Mesendoderm (in vitro differentiated cells): ENCODE data around the gene RECQL5.
"Not testable (repeated sequence)": the region's sequence is repeated elsewhere in the genome, so short reads cannot be mapped to it uniquely, and the experiment has no call there.

Experiments used
- DNase-seq: peaks from one replicate; pipeline ENCODE4 v3.0.0; 2013
- H2AK5ac ChIP-seq: 2 replicates; pipeline ENCODE4 v1.6.1; 2013; ENCODE audit warnings: low read length, inconsistent platforms
- H2BK120ac ChIP-seq: 2 replicates; pipeline ENCODE4 v1.6.1; 2013; ENCODE audit warnings: low read depth, mild to moderate bottlenecking, low read length, moderate library complexity, mixed read lengths
- H2BK15ac ChIP-seq: replicated peaks from 2 replicates; pipeline ENCODE4 v1.6.1; 2013; ENCODE audit warnings: low read depth, mild to moderate bottlenecking, moderate library complexity
- H2BK5ac ChIP-seq: 2 replicates; pipeline ENCODE4 v1.6.1; 2013; ENCODE audit warnings: low read length, inconsistent platforms
- H3K18ac ChIP-seq: 2 replicates; pipeline ENCODE4 v1.6.1; 2013; ENCODE audit warnings: mild to moderate bottlenecking, low read length, mixed read lengths
- H3K23ac ChIP-seq: one replicate; pipeline ENCODE4 v1.6.1; 2013; ENCODE audit warnings: low read length
- H3K27ac ChIP-seq: 2 replicates; pipeline ENCODE4 v1.5.1; 2013; ENCODE audit warnings: low read depth, mild to moderate bottlenecking, inconsistent platforms, low read length, moderate library complexity
- H3K27me3 ChIP-seq: 2 replicates; pipeline ENCODE4 v1.6.1; 2013; ENCODE audit warnings: low read length, control low read depth, mild to moderate bottlenecking, inconsistent platforms; ENCODE audit not compliant: insufficient read depth, poor library complexity
- H3K36me3 ChIP-seq: 2 replicates; pipeline ENCODE4 v1.6.1; 2013; ENCODE audit warnings: low read length, inconsistent platforms; ENCODE audit not compliant: control insufficient read depth, insufficient read depth
- H3K4ac ChIP-seq: one replicate; pipeline ENCODE4 v1.6.1; 2013; ENCODE audit warnings: low read depth, mild to moderate bottlenecking, low read length, moderate library complexity
- H3K4me1 ChIP-seq: 2 replicates; pipeline ENCODE4 v1.6.1; 2013; ENCODE audit warnings: low read depth, low read length, inconsistent platforms; ENCODE audit not compliant: control insufficient read depth
- H3K4me2 ChIP-seq: 2 replicates; pipeline ENCODE4 v1.6.1; 2013; ENCODE audit warnings: low read length
- H3K4me3 ChIP-seq: 2 replicates; pipeline ENCODE4 v1.5.1; 2013; ENCODE audit warnings: mild to moderate bottlenecking, low read length
- H3K56ac ChIP-seq: one replicate; pipeline ENCODE4 v1.6.1; 2013; ENCODE audit warnings: low read length
- H3K79me1 ChIP-seq: 2 replicates; pipeline ENCODE4 v1.6.1; 2013; ENCODE audit warnings: low read length, inconsistent platforms
- H3K79me2 ChIP-seq: 2 replicates; pipeline ENCODE4 v1.6.1; 2013; ENCODE audit warnings: mild to moderate bottlenecking, low read length; ENCODE audit not compliant: control insufficient read depth, insufficient read depth
- H3K9ac ChIP-seq: 2 replicates; pipeline ENCODE4 v1.6.1; 2013; ENCODE audit warnings: low read length, inconsistent platforms
- H4K5ac ChIP-seq: one replicate; pipeline ENCODE4 v1.6.1; 2013; ENCODE audit warnings: low read length
- H4K8ac ChIP-seq: one replicate; pipeline ENCODE4 v1.6.1; 2013; ENCODE audit warnings: low read depth, mild to moderate bottlenecking, control low read depth, low read length, moderate library complexity
- WGBS: extraction: QIAGEN DNeasy Blood & Tissue Kit; methylation state at CpG from one replicate; pipeline ENCODE4 v1.1.7; 2013; ENCODE audit warnings: low lambda C conversion rate, missing lambda C conversion rate; ENCODE audit not compliant: insufficient coverage; ENCODE audit errors: extremely low coverage; 5-methylcytosine and 5-hydroxymethylcytosine counted together

RECQL5 gene

GRCh38 chr17:75640556-75641119 is 26.3 kb downstream of the RECQL5 start:
- H3K4me2 ChIP-seq = no peak overlapping the region
- no peaks in the 10 kb centered on the region for H3K36me3 ChIP-seq
- H2AK5ac ChIP-seq = no peak overlapping the region
- H4K5ac ChIP-seq = no peak overlapping the region
- H3K23ac ChIP-seq = no peak overlapping the region
- H3K4ac ChIP-seq = no peak overlapping the region
- H3K4me1 ChIP-seq = no peaks in the 10 kb centered on the region
- no peak overlapping the region for H3K18ac ChIP-seq
- H3K79me1 ChIP-seq = no peaks in the 10 kb centered on the region
- H3K56ac ChIP-seq = no peak overlapping the region
- H4K8ac ChIP-seq = no peak overlapping the region
- H3K27ac ChIP-seq = no peak overlapping the region
- H2BK15ac ChIP-seq = no peak overlapping the region
- no peaks in the 10 kb centered on the region for H3K27me3 ChIP-seq
- no peak overlapping the region for H3K9ac ChIP-seq
- no peak for DNase-seq
- no CpG with 5 or more reads among the region's 13 CpGs for WGBS
- no peak overlapping the region for H2BK5ac ChIP-seq
- H3K79me2 ChIP-seq = no peaks in the 10 kb centered on the region
- no peak overlapping the region for H2BK120ac ChIP-seq
- no peak overlapping the region for H3K4me3 ChIP-seq

DNA sequence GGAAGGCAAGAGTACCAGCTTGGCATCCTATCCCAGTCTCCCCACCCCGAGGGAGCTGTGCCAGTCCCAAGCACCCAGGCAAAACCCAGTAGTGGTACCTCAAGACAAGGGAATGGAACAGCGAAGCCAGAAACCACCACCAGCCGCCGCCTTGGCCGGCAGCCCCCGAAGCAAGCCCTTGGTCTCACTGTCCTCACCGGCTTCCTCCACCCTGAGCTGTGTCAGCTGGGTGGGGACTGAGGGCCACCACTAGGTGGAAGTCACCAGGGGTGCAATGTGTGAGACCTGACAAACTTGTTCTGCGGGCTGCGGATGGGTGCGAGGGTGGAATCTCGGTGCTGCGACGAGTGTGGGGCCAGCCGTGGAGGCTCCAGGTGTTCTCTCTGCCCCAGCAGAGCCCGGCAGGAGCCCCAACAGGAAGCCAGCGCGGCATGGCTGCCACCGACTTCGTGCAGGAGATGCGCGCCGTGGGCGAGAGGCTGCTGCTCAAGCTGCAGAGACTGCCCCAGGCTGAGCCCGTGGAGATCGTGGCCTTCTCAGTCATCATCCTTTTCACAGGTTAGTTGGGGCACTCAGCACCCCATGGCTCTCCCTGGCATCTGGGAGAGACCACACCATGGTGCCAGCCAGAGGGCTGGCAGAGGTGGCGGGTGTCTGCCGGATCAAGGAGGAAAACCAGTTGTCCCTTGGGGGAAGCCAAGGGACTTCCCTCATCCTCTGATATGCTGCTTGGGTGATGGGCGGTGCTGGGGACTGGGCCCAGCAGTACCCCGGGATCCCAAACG is 27.0 kb downstream of the RECQL5 start:
- H3K27me3 ChIP-seq = no peaks in the 10 kb centered on the region
- H3K18ac ChIP-seq = no peak overlapping the region
- no peak overlapping the region for H2BK5ac ChIP-seq
- H3K79me2 ChIP-seq = no peaks in the 10 kb centered on the region
- no peak overlapping the region for H2BK120ac ChIP-seq
- H3K9ac ChIP-seq = no peak overlapping the region
- no CpG with 5 or more reads among the region's 30 CpGs for WGBS
- H3K36me3 ChIP-seq = no peaks in the 10 kb centered on the region
- no peak overlapping the region for H3K23ac ChIP-seq
- H3K4me3 ChIP-seq = no peak overlapping the region
- H3K4me1 ChIP-seq = no peaks in the 10 kb centered on the region
- no peak overlapping the region for H3K56ac ChIP-seq
- H3K27ac ChIP-seq = no peak overlapping the region
- no peak overlapping the region for H2AK5ac ChIP-seq
- no peak overlapping the region for H4K8ac ChIP-seq
- no peak for DNase-seq
- H3K79me1 ChIP-seq = no peaks in the 10 kb centered on the region
- H3K4me2 ChIP-seq = no peak overlapping the region
- no peak overlapping the region for H3K4ac ChIP-seq
- H4K5ac ChIP-seq = no peak overlapping the region
- no peak overlapping the region for H2BK15ac ChIP-seq

DNA sequence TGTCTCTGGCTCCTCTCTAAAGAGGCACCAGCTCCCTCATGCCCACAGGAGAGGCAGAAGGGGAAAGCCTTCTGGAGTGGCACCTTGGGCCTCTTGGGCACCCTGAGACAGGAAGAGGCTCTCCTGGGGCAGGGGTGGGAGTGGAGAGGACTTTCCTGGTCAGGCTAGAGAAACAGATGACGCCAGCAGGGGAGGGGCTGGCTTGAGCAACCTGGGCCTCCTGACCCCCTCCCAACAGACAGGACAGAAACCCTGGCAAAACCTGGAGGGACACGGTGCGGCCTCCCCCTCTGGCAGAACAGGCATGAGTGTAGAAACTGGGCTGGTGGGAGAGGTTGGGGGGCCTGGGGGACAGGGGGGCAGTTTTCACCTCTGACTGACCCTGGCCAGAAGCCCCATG is 27.6 kb downstream of the RECQL5 start:
- Histone ChIP-seq H4K5ac (no peak overlapping the region), H3K18ac (no peak overlapping the region), H3K4me2 (no peak overlapping the region), H3K56ac (no peak overlapping the region), H3K9ac (no peak overlapping the region), H3K36me3 (no peaks in the 10 kb centered on the region), H2BK120ac (no peak overlapping the region), H3K4me1 (no peaks in the 10 kb centered on the region), H2AK5ac (no peak overlapping the region), H2BK15ac (no peak overlapping the region), H3K27ac (no peak overlapping the region), H3K79me2 (no peaks in the 10 kb centered on the region), H3K4ac (no peak overlapping the region), H2BK5ac (no peak overlapping the region), H3K4me3 (no peak overlapping the region), H3K79me1 (no peaks in the 10 kb centered on the region), H3K23ac (no peak overlapping the region), H3K27me3 (no peaks in the 10 kb centered on the region), H4K8ac (no peak overlapping the region)
- WGBS = no CpG with 5 or more reads among the region's 3 CpGs
- DNase-seq = no peak

GRCh38 chr17:75638893-75639292 is 28.1 kb downstream of the RECQL5 start:
- Histone ChIP-seq H2BK120ac (no peak overlapping the region), H3K79me1 (no peaks in the 10 kb centered on the region), H4K8ac (no peak overlapping the region), H3K23ac (no peak overlapping the region), H3K4me2 (no peak overlapping the region), H3K9ac (no peak overlapping the region), H2BK5ac (no peak overlapping the region), H2BK15ac (no peak overlapping the region), H4K5ac (no peak overlapping the region), H3K4me1 (no peaks in the 10 kb centered on the region), H2AK5ac (no peak overlapping the region), H3K36me3 (no peaks in the 10 kb centered on the region), H3K4ac (no peak overlapping the region), H3K27me3 (no peaks in the 10 kb centered on the region), H3K56ac (no peak overlapping the region), H3K79me2 (no peaks in the 10 kb centered on the region), H3K27ac (no peak overlapping the region), H3K18ac (no peak overlapping the region), H3K4me3 (no peak overlapping the region)
- no CpG with 5 or more reads among the region's 13 CpGs for WGBS
- no peak for DNase-seq

GRCh38 chr17:75638039-75638438 is 28.9 kb downstream of the RECQL5 start:
- H3K79me1 ChIP-seq, H4K5ac ChIP-seq, H3K27ac ChIP-seq, H3K4me2 ChIP-seq, H3K79me2 ChIP-seq, H3K18ac ChIP-seq, H3K27me3 ChIP-seq, H2BK120ac ChIP-seq, H2BK15ac ChIP-seq, H3K23ac ChIP-seq, H3K4me3 ChIP-seq, H3K56ac ChIP-seq, H3K9ac ChIP-seq, H3K36me3 ChIP-seq, H4K8ac ChIP-seq, H2BK5ac ChIP-seq, H2AK5ac ChIP-seq, H3K4me1 ChIP-seq, H3K4ac ChIP-seq, DNase-seq: not testable (repeated sequence)
- no CpG with 5 or more reads among the region's 12 CpGs for WGBS

DNA sequence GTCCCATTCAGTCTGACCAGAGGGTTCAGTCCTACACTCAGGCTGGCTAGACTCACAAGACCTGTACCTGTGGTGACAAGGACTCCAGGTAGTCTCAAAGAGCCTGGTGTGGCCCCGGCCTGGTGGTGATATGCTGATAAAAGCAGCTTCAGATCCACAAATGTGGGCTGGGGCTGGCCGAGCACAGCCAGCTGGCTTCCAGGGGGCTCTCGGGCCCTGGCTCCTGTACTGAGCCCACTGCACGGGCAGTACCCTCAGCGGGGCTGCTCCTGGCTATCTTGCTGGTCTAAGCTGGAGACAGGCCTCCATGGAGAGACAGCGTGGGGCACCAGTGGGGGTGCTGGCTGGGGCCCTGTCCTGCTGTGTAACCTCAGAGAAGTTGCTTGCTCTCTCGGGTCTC is 29.4 kb downstream of the RECQL5 start:
- Histone ChIP-seq H3K79me2 (no peaks in the 10 kb centered on the region), H3K4me2 (no peak overlapping the region), H3K4me1 (peaks cover 3% of the 10 kb centered on the region), H3K4me3 (no peak overlapping the region), H2BK5ac (no peak overlapping the region), H4K5ac (no peak overlapping the region), H3K79me1 (no peaks in the 10 kb centered on the region), H3K23ac (no peak overlapping the region), H2AK5ac (no peak overlapping the region), H3K4ac (no peak overlapping the region), H3K36me3 (no peaks in the 10 kb centered on the region), H3K9ac (no peak overlapping the region), H3K27me3 (no peaks in the 10 kb centered on the region), H3K56ac (no peak overlapping the region), H3K27ac (no peak overlapping the region), H2BK15ac (no peak overlapping the region), H2BK120ac (no peak overlapping the region), H3K18ac (no peak overlapping the region), H4K8ac (no peak overlapping the region)
- no CpG with 5 or more reads among the region's 7 CpGs for WGBS
- DNase-seq = no peak
